Measurements from ENCODE around the gene GATA6. TPM values are rescaled to one million over a fixed set of nuclear protein-coding genes. Genes with fewer than 3 reads are reported as not detected.

The GATA6 gene
- polyA plus RNA-seq, 1 of the 3 experiments (the other 2 are of a cell fraction): not detected

DNA sequence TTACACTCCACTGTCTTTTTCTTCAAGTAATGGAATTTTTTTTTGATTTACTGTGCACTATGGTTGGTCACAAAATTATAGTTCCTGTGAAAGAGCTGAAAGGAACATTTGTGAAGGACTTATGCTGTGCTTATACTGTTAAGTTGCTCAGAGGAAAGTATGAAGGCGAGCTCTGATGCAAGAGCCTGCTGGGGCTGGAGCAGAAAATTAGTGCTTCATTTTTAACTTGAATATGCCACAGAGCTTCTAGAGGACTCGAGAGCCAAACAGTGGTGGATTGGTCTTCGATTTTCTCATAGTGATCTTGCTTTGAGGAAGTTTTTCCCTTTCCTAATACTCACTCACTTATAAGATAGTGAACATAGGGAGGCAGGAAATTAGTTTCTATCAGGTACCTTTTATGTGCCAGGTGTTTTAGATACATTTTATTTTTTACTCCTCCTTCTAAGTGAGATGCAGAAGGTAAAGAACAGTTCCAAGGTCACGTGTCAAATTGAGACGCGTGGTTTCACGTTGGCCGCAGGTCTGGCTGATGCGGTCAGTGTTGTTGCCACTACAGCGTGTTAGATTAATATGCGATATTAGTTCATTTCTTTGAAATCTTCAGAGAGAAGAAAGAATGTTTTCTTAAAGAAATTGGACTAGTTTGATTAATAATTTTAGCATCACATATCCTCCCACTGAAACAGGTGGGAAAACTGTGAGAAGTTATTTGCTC is 20.2 kb downstream of the GATA6 start (continued):
- TF ChIP-seq, protein P1, sequence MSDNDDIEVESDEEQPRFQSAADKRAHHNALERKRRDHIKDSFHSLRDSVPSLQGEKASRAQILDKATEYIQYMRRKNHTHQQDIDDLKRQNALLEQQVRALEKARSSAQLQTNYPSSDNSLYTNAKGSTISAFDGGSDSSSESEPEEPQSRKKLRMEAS (IDR thresholded peaks at IDR 0.05; ENCODE audit: low read depth): no peak
- no peak for TF ChIP-seq TEAD4 (IDR thresholded peaks at IDR 0.05; ENCODE audit: borderline replicate concordance, insufficient read depth)
- TF ChIP-seq, protein P2, sequence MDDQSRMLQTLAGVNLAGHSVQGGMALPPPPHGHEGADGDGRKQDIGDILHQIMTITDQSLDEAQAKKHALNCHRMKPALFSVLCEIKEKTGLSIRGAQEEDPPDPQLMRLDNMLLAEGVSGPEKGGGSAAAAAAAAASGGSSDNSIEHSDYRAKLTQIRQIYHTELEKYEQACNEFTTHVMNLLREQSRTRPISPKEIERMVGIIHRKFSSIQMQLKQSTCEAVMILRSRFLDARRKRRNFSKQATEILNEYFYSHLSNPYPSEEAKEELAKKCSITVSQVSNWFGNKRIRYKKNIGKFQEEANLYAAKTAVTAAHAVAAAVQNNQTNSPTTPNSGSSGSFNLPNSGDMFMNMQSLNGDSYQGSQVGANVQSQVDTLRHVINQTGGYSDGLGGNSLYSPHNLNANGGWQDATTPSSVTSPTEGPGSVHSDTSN (IDR thresholded peaks at IDR 0.05): no peak
- no peak for TF ChIP-seq GABPA (IDR thresholded peaks at IDR 0.05; ENCODE audit: low read depth)
- no peak for TF ChIP-seq RXRA (IDR thresholded peaks at IDR 0.05; ENCODE audit: borderline replicate concordance, low read depth)
- no peak for TF ChIP-seq FOSL2 (IDR thresholded peaks at IDR 0.05; ENCODE audit: borderline replicate concordance, low read depth)
- TF ChIP-seq TCF12 (IDR thresholded peaks at IDR 0.05): no peak

- Histone ChIP-seq H3F3A (replicated peaks; ENCODE audit: insufficient read depth) (no peaks in the 10 kb centered on the region), H3K9me3 (no peaks in the 10 kb centered on the region), H3K9ac (no peak overlapping the region), H3K4me3 (ENCODE audit: low read depth in 2 of 2, low read length in 1 of 2) (no peak overlapping the region), H3K27me3 (ENCODE audit: insufficient read depth) (peaks cover 68% of the 10 kb centered on the region), H3K4me2 (no peak overlapping the region), H3K27ac (ENCODE audit: low read depth in 2 of 2, low read length in 1 of 2) (no peak overlapping the region), H3K79me2 (ENCODE audit: insufficient read depth) (no peaks in the 10 kb centered on the region), H2AFZ (ENCODE audit: low read depth) (no peak overlapping the region), H3K36me3 (replicated peaks in 1 of 2; ENCODE audit: control insufficient read depth in 1 of 2, insufficient read depth in 2 of 2, low read length in 1 of 2) (no peaks in the 10 kb centered on the region), H3K9me2 (no peaks in the 10 kb centered on the region), H4K20me1 (ENCODE audit: insufficient read depth) (no peaks in the 10 kb centered on the region), H3K4me1 (ENCODE audit: control insufficient read depth in 1 of 2, insufficient read depth in 2 of 2, low read depth in 1 of 2, low read length in 1 of 2) (no peaks in the 10 kb centered on the region)
- ChIA-PET CTCF (no interaction called here), POLR2A (no interaction called here)
- no peak for DNase-seq
- TF ChIP-seq JUND (IDR thresholded peaks at IDR 0.05) (no peak), TCF12 (IDR thresholded peaks at IDR 0.05) (no peak), MEF2A (IDR thresholded peaks at IDR 0.05; ENCODE audit: borderline replicate concordance, low read depth) (no peak), USF1 (IDR thresholded peaks at IDR 0.05; ENCODE audit: borderline replicate concordance, low read depth) (no peak), SIN3A (IDR thresholded peaks at IDR 0.05; ENCODE audit: borderline replicate concordance, low read depth, low read length) (no peak), CHD2 (IDR thresholded peaks at IDR 0.05; ENCODE audit: low read length, partially characterized antibody) (no peak), EP300 (IDR thresholded peaks at IDR 0.05; ENCODE audit: borderline replicate concordance in 1 of 2, low read depth in 1 of 2, low read length in 1 of 2) (no peak), RCOR1 (IDR thresholded peaks at IDR 0.05; ENCODE audit: low read length) (no peak), CTCF (IDR thresholded peaks at IDR 0.05) (no peak), POLR2AphosphoS5 (IDR thresholded peaks at IDR 0.05; ENCODE audit: low read depth, low read length) (no peak), GATA2 (CRISPR knock-in tag; IDR thresholded peaks at IDR 0.05) (no peak), FOSL2 (IDR thresholded peaks at IDR 0.05; ENCODE audit: borderline replicate concordance, low read depth) (no peak)
- TF ChIP-seq, protein P1 (IDR thresholded peaks at IDR 0.05; ENCODE audit: low read depth): no peak
- WGBS (ENCODE audit: low lambda C conversion rate): 19% methylated on average over 5 of the region's 5 CpGs
These were observed 21.9 kb downstream of the GATA6 start for GRCh38 chr18:22191346-22191695.

Measured in SK-N-SH (cell line).